Measurements from ENCODE around the gene PIH1D2.

DNA sequence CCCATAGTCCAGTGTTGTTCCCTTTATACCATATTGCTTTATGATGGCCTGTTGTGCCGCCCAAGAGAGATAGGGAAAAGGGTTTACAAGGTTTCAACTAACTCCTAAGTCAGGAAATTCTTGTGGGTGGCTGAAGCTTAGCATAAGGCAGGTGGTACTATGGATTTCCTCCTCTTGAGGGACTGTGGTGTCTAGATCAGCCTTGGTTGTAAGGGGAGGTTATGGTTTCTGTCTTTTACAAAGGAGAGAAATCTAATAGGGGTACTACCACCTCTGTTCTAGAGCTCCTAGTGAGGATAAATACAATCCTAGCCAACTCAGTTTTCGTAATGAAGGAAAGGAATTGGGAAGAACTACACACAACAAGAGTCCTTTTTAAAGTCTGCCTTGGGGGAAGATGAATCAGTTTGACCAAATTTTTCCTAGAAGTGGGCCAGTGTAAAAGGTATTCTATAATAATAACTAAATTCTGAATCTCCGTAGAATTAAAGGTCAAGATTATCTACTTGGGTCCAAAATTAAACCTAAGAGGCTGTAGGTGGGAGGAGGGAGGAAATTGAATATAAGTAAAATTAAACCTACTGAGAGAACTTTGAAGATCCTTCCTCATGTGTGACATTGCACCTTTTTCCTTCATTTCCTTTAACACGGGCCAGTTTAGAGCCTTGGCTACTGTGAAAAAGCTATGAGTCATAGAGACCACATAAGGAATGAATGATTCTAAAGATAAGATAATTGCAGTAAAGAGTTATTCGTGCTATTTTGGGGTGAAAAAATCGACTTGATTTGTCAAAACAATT is 31.5 kb downstream of the PIH1D2 start:
- TF ChIP-seq, protein P1, sequence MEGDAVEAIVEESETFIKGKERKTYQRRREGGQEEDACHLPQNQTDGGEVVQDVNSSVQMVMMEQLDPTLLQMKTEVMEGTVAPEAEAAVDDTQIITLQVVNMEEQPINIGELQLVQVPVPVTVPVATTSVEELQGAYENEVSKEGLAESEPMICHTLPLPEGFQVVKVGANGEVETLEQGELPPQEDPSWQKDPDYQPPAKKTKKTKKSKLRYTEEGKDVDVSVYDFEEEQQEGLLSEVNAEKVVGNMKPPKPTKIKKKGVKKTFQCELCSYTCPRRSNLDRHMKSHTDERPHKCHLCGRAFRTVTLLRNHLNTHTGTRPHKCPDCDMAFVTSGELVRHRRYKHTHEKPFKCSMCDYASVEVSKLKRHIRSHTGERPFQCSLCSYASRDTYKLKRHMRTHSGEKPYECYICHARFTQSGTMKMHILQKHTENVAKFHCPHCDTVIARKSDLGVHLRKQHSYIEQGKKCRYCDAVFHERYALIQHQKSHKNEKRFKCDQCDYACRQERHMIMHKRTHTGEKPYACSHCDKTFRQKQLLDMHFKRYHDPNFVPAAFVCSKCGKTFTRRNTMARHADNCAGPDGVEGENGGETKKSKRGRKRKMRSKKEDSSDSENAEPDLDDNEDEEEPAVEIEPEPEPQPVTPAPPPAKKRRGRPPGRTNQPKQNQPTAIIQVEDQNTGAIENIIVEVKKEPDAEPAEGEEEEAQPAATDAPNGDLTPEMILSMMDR (IDR thresholded peaks at IDR 0.05) = no peak
- no peak for TF ChIP-seq POLR2A (IDR thresholded peaks at IDR 0.05)
